Measurements from ENCODE around the gene ADK.
A peak's percentile ranks its signal among the peaks of the same experiment; 100 is the strongest.
"Not testable (repeated sequence)": the region's sequence is repeated elsewhere in the genome, so short reads cannot be mapped to it uniquely, and the experiment has no call there.

Gene ADK

GRCh38 chr10:74573497-74573896 lies 422.5 kb downstream of the ADK start:
- not testable (repeated sequence) for DNase-seq

- DNase-seq: no peak
These were observed 424.2 kb downstream of the ADK start for GRCh38 chr10:74575191-74575720.

GRCh38 chr10:74575912-74576311 lies 424.9 kb downstream of the ADK start:
- DNase-seq: no peak

GRCh38 chr10:74576586-74576985 lies 425.6 kb downstream of the ADK start:
- no peak for DNase-seq

- DNase-seq: not testable (repeated sequence)
These were observed 429.4 kb downstream of the ADK start for GRCh38 chr10:74580438-74580837.

GRCh38 chr10:74582566-74582965 lies 431.5 kb downstream of the ADK start:
- DNase-seq: no peak

- peak; percentile 66 to 81 for DNase-seq
These were observed 434.4 kb downstream of the ADK start for GRCh38 chr10:74585231-74586087.

- peak in 1 of 2 experiments; percentile 7 for DNase-seq
These were observed 435.1 kb downstream of the ADK start for GRCh38 chr10:74586088-74586585.

GRCh38 chr10:74587109-74587854 lies 436.3 kb downstream of the ADK start:
- no peak for DNase-seq

- peak; percentile 90 to 97 for DNase-seq
These were observed 438.2 kb downstream of the ADK start for GRCh38 chr10:74589226-74589673.

- DNase-seq: no peak
These were observed 438.8 kb downstream of the ADK start for GRCh38 chr10:74589851-74590250.

GRCh38 chr10:74593470-74593869 lies 442.4 kb downstream of the ADK start:
- DNase-seq: no peak

GRCh38 chr10:74596713-74597112 lies 445.7 kb downstream of the ADK start:
- no peak for DNase-seq

GRCh38 chr10:74598891-74599566 lies 448.0 kb downstream of the ADK start:
- no peak for DNase-seq

- no peak for DNase-seq
These were observed 448.7 kb downstream of the ADK start for GRCh38 chr10:74599672-74600071.

- DNase-seq: no peak
These were observed 449.1 kb downstream of the ADK start for GRCh38 chr10:74600170-74600569.

- DNase-seq: no peak
These were observed 451.6 kb downstream of the ADK start for GRCh38 chr10:74602576-74602975.

GRCh38 chr10:74610299-74610698 lies 459.3 kb downstream of the ADK start:
- DNase-seq: no peak

GRCh38 chr10:74612195-74612594 lies 461.2 kb downstream of the ADK start:
- no peak for DNase-seq

- DNase-seq: no peak
These were observed 469.6 kb downstream of the ADK start for GRCh38 chr10:74620626-74621025.

- no peak for DNase-seq
These were observed 472.8 kb downstream of the ADK start for GRCh38 chr10:74623786-74624185.

- no peak for DNase-seq
These were observed 473.5 kb downstream of the ADK start for GRCh38 chr10:74624501-74624900.

- DNase-seq: no peak
These were observed 477.1 kb downstream of the ADK start for GRCh38 chr10:74628136-74628535.

All from NCI-H2081 (cell line).